CD4-positive, alpha-beta T cell treated with Interleukin-2 at 100 ng/mL for 4 hours (primary cell): ENCODE measurements around the gene ARL5C.

Source experiments
- DNase-seq: peaks from one replicate; pipeline ENCODE4 v3.0.0-alpha.2; 2020; ENCODE audit warnings: low spot score

Gene ARL5C

GRCh38 chr17:39165841-39166349, at the start of gene ARL5C:
TSS of gene ARL5C (minus strand) at chr17:39166161. CDS start at chr17:39165760, 401 bp downstream.
- no peak for DNase-seq

- DNase-seq: no peak
Measured at GRCh38 chr17:39213852-39214251, 47.9 kb upstream of the ARL5C start.

- no peak for DNase-seq
Measured at GRCh38 chr17:39212841-39213480, 47.0 kb upstream of the ARL5C start.

- no peak for DNase-seq
Measured at GRCh38 chr17:39212195-39212810, 46.3 kb upstream of the ARL5C start.

- DNase-seq: no peak
Measured at GRCh38 chr17:39210093-39210434, 44.1 kb upstream of the ARL5C start.

- peak; percentile 64 for DNase-seq
Measured at GRCh38 chr17:39209317-39210092, 43.5 kb upstream of the ARL5C start.

GRCh38 chr17:39208893-39209292, 42.9 kb upstream of the ARL5C start:
- no peak for DNase-seq

- no peak for DNase-seq
Measured at GRCh38 chr17:39208136-39208535, 42.2 kb upstream of the ARL5C start.

GRCh38 chr17:39205112-39205526, 39.2 kb upstream of the ARL5C start:
- DNase-seq: no peak

GRCh38 chr17:39204245-39204644, 38.3 kb upstream of the ARL5C start:
- DNase-seq: no peak

- no peak for DNase-seq
Measured at GRCh38 chr17:39200957-39201510, 35.1 kb upstream of the ARL5C start.

- no peak for DNase-seq
Measured at GRCh38 chr17:39200070-39200879, 34.3 kb upstream of the ARL5C start, which contains the start of gene RPL19. TSS of gene RPL19 (plus strand) at chr17:39200283. CDS start at chr17:39200345, 62 bp downstream.

GRCh38 chr17:39199820-39200069, 33.8 kb upstream of the ARL5C start:
- peak; percentile 91 for DNase-seq

- no peak for DNase-seq
Measured at GRCh38 chr17:39198186-39198566, 32.2 kb upstream of the ARL5C start.

GRCh38 chr17:39197380-39198185, 31.6 kb upstream of the ARL5C start, which contains the start of gene CACNB1:
TSS of gene CACNB1 (minus strand) at chr17:39197669. CDS start at chr17:39197495, 174 bp downstream.
- peak; percentile 64 for DNase-seq

- DNase-seq: no peak
Measured at GRCh38 chr17:39196808-39197291, 30.9 kb upstream of the ARL5C start.

- DNase-seq: no peak
Measured at GRCh38 chr17:39196241-39196807, 30.4 kb upstream of the ARL5C start.

- peak; percentile 19 for DNase-seq
Measured at GRCh38 chr17:39195568-39196160, 29.7 kb upstream of the ARL5C start.

- DNase-seq: no peak
Measured at GRCh38 chr17:39194985-39195524, 29.1 kb upstream of the ARL5C start.
